H1 (cell line): ENCODE measurements around the gene ANK3. TPM values are rescaled to one million over a fixed set of nuclear protein-coding genes. Genes with fewer than 3 reads are reported as not detected.

Experiments
- ATF2 ChIP-seq: IDR thresholded peaks from 2 replicates; pipeline ENCODE4 v1.6.1; 2012; ENCODE audit warnings: low read length, inconsistent platforms
- BACH1 ChIP-seq: IDR thresholded peaks from 2 replicates; pipeline ENCODE4 v1.6.1; 2012; ENCODE audit warnings: low read length, improper control_type of control experiment
- CEBPB ChIP-seq: IDR thresholded peaks from 2 replicates; pipeline ENCODE4 v1.6.1; 2012; ENCODE audit warnings: low read depth, low read length
- CHD1 ChIP-seq: IDR thresholded peaks from 2 replicates; pipeline ENCODE4 v1.6.1; 2012; ENCODE audit warnings: low read depth, low read length, improper control_type of control experiment
- HDAC2 ChIP-seq, 2 experiments: fragments of 300-600 bp in 1 of 2; sonication (generic) in 1 of 2; IDR thresholded peaks; 2 replicates each; pipeline ENCODE4 v1.6.1; 2011 to 2012; ENCODE audit warnings: low read depth in 2 of 2, low read length in 2 of 2, mild to moderate bottlenecking in 2 of 2, moderate library complexity in 2 of 2, borderline replicate concordance in 1 of 2, inconsistent platforms in 1 of 2
- JUN ChIP-seq: IDR thresholded peaks from 2 replicates; pipeline ENCODE4 v1.6.1; 2011; ENCODE audit warnings: low read depth, mild to moderate bottlenecking, improper control_type of control experiment, low read length
- JUND ChIP-seq: IDR thresholded peaks from 2 replicates; pipeline ENCODE4 v1.6.1; 2011; ENCODE audit warnings: mild to moderate bottlenecking, improper control_type of control experiment, low read length
- POLR2A ChIP-seq, 2 experiments: IDR thresholded peaks; 1 replicate in 1 of 2; 2 replicates in 1 of 2; pipeline ENCODE4 v1.6.1; 2011; ENCODE audit warnings: low read depth in 2 of 2, low read length in 2 of 2, mild to moderate bottlenecking in 2 of 2; ENCODE audit errors: control extremely low read depth in 1 of 2
- RFX5 ChIP-seq: IDR thresholded peaks from 2 replicates; pipeline ENCODE4 v1.6.1; 2011; ENCODE audit warnings: low read depth, low read length, improper control_type of control experiment, borderline replicate concordance
- SIX5 ChIP-seq: IDR thresholded peaks from 2 replicates; pipeline ENCODE4 v1.6.1; 2011; ENCODE audit warnings: mild to moderate bottlenecking, low read depth, low read length
- polyA plus RNA-seq, 7 experiments: library from polyadenylated mRNA; depleted of rRNA in 3 of 7; stranded (reverse) in 5 of 7; unstranded in 2 of 7; fragments of >200 nt in 5 of 7; fragments of 200-250 nt in 2 of 7; gene quantifications; 1 replicate in 5 of 7; 2 replicates in 1 of 7; 4 replicates in 1 of 7; pipeline versions ENCODE4 v1.2.1 to v1.2.3, GENCODE V29; 2011 to 2013; ENCODE audit warnings: missing spikeins in 2 of 7, mixed read lengths in 2 of 7
- total RNA-seq: library from RNA; stranded (reverse); fragmentation: NEBNext Ultra II Directional; extraction: Animal tissue kit (Norgen Biotek cat#: 25700); gene quantifications from 2 replicates; pipeline ENCODE4 v1.2.1, GENCODE V29; 2021
- TF ChIP-seq, protein P1 (sequence below): fragments of 300-600 bp; sonication (generic); IDR thresholded peaks from 2 replicates; pipeline ENCODE4 v1.7.1; 2012; ENCODE audit warnings: low read length, moderate library complexity, mild to moderate bottlenecking, inconsistent platforms; ENCODE audit not compliant: insufficient replicate concordance

The ANK3 gene
- total and polyA plus RNA-seq, 2 of the 8 experiments (the other 6 are each of a cell fraction or from before 2014, with no cell fraction given): 18.1 to 67.9 TPM

- TF ChIP-seq, protein P1, sequence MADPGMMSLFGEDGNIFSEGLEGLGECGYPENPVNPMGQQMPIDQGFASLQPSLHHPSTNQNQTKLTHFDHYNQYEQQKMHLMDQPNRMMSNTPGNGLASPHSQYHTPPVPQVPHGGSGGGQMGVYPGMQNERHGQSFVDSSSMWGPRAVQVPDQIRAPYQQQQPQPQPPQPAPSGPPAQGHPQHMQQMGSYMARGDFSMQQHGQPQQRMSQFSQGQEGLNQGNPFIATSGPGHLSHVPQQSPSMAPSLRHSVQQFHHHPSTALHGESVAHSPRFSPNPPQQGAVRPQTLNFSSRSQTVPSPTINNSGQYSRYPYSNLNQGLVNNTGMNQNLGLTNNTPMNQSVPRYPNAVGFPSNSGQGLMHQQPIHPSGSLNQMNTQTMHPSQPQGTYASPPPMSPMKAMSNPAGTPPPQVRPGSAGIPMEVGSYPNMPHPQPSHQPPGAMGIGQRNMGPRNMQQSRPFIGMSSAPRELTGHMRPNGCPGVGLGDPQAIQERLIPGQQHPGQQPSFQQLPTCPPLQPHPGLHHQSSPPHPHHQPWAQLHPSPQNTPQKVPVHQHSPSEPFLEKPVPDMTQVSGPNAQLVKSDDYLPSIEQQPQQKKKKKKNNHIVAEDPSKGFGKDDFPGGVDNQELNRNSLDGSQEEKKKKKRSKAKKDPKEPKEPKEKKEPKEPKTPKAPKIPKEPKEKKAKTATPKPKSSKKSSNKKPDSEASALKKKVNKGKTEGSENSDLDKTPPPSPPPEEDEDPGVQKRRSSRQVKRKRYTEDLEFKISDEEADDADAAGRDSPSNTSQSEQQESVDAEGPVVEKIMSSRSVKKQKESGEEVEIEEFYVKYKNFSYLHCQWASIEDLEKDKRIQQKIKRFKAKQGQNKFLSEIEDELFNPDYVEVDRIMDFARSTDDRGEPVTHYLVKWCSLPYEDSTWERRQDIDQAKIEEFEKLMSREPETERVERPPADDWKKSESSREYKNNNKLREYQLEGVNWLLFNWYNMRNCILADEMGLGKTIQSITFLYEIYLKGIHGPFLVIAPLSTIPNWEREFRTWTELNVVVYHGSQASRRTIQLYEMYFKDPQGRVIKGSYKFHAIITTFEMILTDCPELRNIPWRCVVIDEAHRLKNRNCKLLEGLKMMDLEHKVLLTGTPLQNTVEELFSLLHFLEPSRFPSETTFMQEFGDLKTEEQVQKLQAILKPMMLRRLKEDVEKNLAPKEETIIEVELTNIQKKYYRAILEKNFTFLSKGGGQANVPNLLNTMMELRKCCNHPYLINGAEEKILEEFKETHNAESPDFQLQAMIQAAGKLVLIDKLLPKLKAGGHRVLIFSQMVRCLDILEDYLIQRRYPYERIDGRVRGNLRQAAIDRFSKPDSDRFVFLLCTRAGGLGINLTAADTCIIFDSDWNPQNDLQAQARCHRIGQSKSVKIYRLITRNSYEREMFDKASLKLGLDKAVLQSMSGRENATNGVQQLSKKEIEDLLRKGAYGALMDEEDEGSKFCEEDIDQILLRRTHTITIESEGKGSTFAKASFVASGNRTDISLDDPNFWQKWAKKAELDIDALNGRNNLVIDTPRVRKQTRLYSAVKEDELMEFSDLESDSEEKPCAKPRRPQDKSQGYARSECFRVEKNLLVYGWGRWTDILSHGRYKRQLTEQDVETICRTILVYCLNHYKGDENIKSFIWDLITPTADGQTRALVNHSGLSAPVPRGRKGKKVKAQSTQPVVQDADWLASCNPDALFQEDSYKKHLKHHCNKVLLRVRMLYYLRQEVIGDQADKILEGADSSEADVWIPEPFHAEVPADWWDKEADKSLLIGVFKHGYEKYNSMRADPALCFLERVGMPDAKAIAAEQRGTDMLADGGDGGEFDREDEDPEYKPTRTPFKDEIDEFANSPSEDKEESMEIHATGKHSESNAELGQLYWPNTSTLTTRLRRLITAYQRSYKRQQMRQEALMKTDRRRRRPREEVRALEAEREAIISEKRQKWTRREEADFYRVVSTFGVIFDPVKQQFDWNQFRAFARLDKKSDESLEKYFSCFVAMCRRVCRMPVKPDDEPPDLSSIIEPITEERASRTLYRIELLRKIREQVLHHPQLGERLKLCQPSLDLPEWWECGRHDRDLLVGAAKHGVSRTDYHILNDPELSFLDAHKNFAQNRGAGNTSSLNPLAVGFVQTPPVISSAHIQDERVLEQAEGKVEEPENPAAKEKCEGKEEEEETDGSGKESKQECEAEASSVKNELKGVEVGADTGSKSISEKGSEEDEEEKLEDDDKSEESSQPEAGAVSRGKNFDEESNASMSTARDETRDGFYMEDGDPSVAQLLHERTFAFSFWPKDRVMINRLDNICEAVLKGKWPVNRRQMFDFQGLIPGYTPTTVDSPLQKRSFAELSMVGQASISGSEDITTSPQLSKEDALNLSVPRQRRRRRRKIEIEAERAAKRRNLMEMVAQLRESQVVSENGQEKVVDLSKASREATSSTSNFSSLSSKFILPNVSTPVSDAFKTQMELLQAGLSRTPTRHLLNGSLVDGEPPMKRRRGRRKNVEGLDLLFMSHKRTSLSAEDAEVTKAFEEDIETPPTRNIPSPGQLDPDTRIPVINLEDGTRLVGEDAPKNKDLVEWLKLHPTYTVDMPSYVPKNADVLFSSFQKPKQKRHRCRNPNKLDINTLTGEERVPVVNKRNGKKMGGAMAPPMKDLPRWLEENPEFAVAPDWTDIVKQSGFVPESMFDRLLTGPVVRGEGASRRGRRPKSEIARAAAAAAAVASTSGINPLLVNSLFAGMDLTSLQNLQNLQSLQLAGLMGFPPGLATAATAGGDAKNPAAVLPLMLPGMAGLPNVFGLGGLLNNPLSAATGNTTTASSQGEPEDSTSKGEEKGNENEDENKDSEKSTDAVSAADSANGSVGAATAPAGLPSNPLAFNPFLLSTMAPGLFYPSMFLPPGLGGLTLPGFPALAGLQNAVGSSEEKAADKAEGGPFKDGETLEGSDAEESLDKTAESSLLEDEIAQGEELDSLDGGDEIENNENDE: no peak
- TF ChIP-seq HDAC2 (IDR thresholded peaks at IDR 0.05; ENCODE audit: borderline replicate concordance in 1 of 2, low read depth in 2 of 2, low read length in 2 of 2) (no peak), RFX5 (no peak), CHD1 (no peak), SIX5 (no peak), POLR2A (IDR thresholded peaks at IDR 0.05; ENCODE audit: control extremely low read depth in 1 of 2, low read depth in 2 of 2, low read length in 2 of 2) (no peak), CEBPB (no peak), JUND (no peak), BACH1 (no peak), JUN (no peak), ATF2 (no peak)
Observed at GRCh38 chr10:60176925-60177324, 212.8 kb downstream of the ANK3 start (continued).
